RWPE2 (cell line): ENCODE data around the gene MTMR10.

Experiments used
- ATAC-seq: fragments of 200-7000 bp; cut with Tn5 transposase; 3 replicates; pipeline ENCODE4 v1.9.1; 2021; ENCODE audit warnings: low read depth
- DNase-seq: peaks from one replicate; pipeline ENCODE4 v3.0.0-alpha.2; 2020; ENCODE audit warnings: low spot score
- H3K27ac ChIP-seq: fragments of 450-650 bp; 2 replicates; pipeline ENCODE4 v1.5.1; 2017; ENCODE audit warnings: mild to moderate bottlenecking; ENCODE audit not compliant: poor library complexity, severe bottlenecking
- H3K27me3 ChIP-seq: fragments of 250-450 bp; sonication (Bioruptor Pico); 2 replicates; pipeline ENCODE4 v1.5.1; 2021; ENCODE audit warnings: mild to moderate bottlenecking, moderate library complexity; ENCODE audit not compliant: insufficient read depth, poor library complexity, severe bottlenecking
- H3K36me3 ChIP-seq: fragments of 250-450 bp; sonication (Bioruptor Pico); 2 replicates; pipeline ENCODE4 v1.5.1; 2020; ENCODE audit warnings: low read depth, mild to moderate bottlenecking, moderate library complexity
- H3K4me1 ChIP-seq: fragments of 250-450 bp; sonication (Bioruptor Pico); 2 replicates; pipeline ENCODE4 v1.5.1; 2021; ENCODE audit warnings: mild to moderate bottlenecking, moderate library complexity; ENCODE audit not compliant: insufficient read depth, poor library complexity, severe bottlenecking
- H3K4me3 ChIP-seq: fragments of 250-450 bp; sonication (Bioruptor Pico); 2 replicates; pipeline ENCODE4 v1.5.1; 2021; ENCODE audit warnings: mild to moderate bottlenecking, moderate library complexity; ENCODE audit not compliant: severe bottlenecking
- H3K9me3 ChIP-seq: fragments of 250-450 bp; sonication (Bioruptor Pico); 2 replicates; pipeline ENCODE4 v1.5.1; 2021; ENCODE audit warnings: mild to moderate bottlenecking, moderate library complexity; ENCODE audit not compliant: severe bottlenecking
- TF ChIP-seq, protein P1 (sequence below): fragments of 450-650 bp; IDR thresholded peaks from one replicate; pipeline ENCODE4 v1.5.1; 2017; ENCODE audit warnings: mild to moderate bottlenecking, moderate library complexity; ENCODE audit not compliant: poor library complexity, severe bottlenecking

Gene MTMR10

DNA sequence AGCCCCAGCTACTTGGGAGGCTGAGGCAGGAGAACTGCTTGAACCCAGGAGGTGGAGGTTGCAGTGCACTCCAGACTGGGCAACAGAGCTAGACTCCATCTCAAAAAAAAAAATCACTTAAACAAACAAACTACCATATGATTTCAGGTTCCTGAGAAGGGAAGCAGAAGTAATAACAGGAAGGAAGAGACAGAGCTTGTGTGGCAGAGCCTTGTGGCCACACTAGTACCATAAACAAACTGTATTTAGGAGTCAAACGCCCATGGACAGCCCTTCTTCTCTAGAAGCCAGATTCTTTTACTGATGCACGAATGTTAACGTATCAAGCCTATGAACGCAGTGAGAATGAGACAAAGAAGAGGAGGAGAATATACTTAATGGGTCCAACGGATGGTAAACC, 12.0 kb downstream of the MTMR10 start:
- Histone ChIP-seq H3K9me3 (no peaks in the 10 kb centered on the region), H3K36me3 (peaks cover 48% of the 10 kb centered on the region), H3K27me3 (no peaks in the 10 kb centered on the region), H3K4me1 (no peaks in the 10 kb centered on the region), H3K4me3 (no peak overlapping the region), H3K27ac (no peak overlapping the region)
- no peak for ATAC-seq
- TF ChIP-seq, protein P1, sequence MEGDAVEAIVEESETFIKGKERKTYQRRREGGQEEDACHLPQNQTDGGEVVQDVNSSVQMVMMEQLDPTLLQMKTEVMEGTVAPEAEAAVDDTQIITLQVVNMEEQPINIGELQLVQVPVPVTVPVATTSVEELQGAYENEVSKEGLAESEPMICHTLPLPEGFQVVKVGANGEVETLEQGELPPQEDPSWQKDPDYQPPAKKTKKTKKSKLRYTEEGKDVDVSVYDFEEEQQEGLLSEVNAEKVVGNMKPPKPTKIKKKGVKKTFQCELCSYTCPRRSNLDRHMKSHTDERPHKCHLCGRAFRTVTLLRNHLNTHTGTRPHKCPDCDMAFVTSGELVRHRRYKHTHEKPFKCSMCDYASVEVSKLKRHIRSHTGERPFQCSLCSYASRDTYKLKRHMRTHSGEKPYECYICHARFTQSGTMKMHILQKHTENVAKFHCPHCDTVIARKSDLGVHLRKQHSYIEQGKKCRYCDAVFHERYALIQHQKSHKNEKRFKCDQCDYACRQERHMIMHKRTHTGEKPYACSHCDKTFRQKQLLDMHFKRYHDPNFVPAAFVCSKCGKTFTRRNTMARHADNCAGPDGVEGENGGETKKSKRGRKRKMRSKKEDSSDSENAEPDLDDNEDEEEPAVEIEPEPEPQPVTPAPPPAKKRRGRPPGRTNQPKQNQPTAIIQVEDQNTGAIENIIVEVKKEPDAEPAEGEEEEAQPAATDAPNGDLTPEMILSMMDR: no peak
- no peak for DNase-seq

DNA sequence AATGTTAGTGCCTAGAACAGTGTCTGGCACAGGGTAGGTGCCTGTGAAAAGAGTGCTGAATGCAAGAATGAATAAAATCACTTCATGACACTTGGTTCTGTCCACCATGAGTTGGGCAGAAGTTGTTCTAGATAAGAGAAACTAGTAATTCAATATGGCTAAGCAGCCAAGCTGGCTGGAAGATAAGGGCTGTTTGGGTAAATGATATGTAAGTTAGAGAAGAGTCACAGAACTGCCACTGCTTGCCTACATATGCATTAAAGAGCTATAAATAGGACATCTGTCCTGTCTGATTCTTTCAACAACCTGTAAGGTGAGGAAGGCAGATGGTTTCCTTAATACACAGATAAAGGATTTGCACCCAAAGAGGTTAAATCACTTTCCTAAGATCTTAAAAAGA, 13.1 kb downstream of the MTMR10 start:
- Histone ChIP-seq H3K4me3 (no peak overlapping the region), H3K36me3 (peaks cover 56% of the 10 kb centered on the region), H3K4me1 (no peaks in the 10 kb centered on the region), H3K9me3 (no peaks in the 10 kb centered on the region), H3K27ac (no peak overlapping the region), H3K27me3 (no peaks in the 10 kb centered on the region)
- TF ChIP-seq, protein P1: no peak
- ATAC-seq (no peak), DNase-seq (no peak)

DNA sequence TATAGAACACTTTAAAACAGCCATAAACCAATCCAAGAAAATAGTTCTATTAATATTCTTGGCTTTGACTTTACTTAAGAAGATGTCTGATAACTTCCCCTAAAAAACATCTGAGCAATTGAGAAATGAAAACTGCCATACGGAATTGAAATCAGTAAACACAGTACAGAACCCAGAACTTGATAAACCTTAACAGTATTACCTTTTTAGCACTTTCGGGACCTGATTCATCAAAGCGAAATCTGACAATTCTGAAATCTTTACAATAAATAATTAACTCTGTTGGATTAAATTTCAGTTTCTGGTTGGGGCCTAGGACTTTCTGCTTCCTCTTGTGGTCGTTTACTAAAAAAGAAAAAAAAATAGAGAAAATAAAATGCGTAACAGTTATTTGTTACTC, 17.3 kb downstream of the MTMR10 start:
- H3K4me1 ChIP-seq: no peaks in the 10 kb centered on the region
- no peak overlapping the region for H3K4me3 ChIP-seq
- TF ChIP-seq, protein P1: no peak
- no peak for ATAC-seq
- H3K9me3 ChIP-seq: no peaks in the 10 kb centered on the region
- DNase-seq: no peak
- H3K27ac ChIP-seq: no peak overlapping the region
- peaks cover 49% of the 10 kb centered on the region for H3K36me3 ChIP-seq
- H3K27me3 ChIP-seq: no peaks in the 10 kb centered on the region

DNA sequence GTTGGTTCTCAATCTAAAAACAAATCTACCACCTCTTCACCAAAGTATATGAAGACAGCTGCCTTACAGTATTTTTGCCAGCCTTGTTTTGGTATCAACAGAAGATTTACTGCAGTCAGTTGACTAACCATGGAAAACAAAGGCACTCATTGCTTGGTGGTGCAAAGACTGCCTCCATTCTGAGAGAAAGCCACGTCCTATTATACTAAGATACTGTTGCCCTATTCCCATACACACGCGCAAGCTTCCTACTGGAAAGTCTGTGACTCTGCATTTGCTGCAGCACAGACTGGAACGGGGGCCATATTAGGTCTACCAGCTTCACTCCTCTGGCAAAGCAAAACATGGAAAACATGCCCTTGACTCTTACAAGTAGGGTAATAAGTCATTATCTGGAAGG, 18.0 kb downstream of the MTMR10 start:
- TF ChIP-seq, protein P1: no peak
- Histone ChIP-seq H3K27ac (no peak overlapping the region), H3K9me3 (no peaks in the 10 kb centered on the region), H3K36me3 (peaks cover 49% of the 10 kb centered on the region), H3K4me1 (no peaks in the 10 kb centered on the region), H3K27me3 (no peaks in the 10 kb centered on the region), H3K4me3 (no peak overlapping the region)
- DNase-seq: no peak
- ATAC-seq: no peak

DNA sequence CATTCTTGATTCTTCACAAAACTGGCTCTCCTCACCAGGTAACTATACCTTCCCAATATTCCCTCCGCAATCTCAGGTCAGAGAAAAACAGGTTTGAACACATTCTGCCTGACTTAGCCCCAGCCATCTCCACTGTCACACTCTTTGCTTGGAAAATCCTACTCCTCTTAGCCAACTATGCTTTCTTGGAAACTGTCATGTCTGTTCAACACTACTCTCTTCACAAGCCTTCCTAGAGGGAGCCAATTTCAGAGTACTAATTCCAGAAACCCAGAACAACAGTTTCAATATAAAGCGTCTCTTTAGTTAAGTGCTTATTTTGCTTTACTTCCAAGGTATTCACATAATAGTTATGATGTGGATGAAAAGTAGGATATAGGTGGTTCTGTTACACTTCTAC, 21.7 kb downstream of the MTMR10 start:
- Histone ChIP-seq H3K4me3 (no peak overlapping the region), H3K27me3 (no peaks in the 10 kb centered on the region), H3K36me3 (peaks cover 58% of the 10 kb centered on the region), H3K27ac (no peak overlapping the region), H3K9me3 (no peaks in the 10 kb centered on the region), H3K4me1 (no peaks in the 10 kb centered on the region)
- no peak; the same call in 2 of the 3 replicates for ATAC-seq
- no peak for DNase-seq
- TF ChIP-seq, protein P1: no peak
